ENCODE results near the gene TLR1.

TLR1 gene

GRCh38 chr4:38821739-38822138, 17.1 kb upstream of the TLR1 start:
- Histone ChIP-seq H3K14ac (ENCODE audit: low read length in 2 of 2) (no peak overlapping the region), H3K4me2 (ENCODE audit: low read length, poor library complexity, severe bottlenecking) (no peak overlapping the region), H2BK5ac (ENCODE audit: low read depth, low read length, poor library complexity, severe bottlenecking) (no peak overlapping the region), H3K18ac (ENCODE audit: low read depth in 1 of 2, low read length in 2 of 2) (no peak overlapping the region), H2BK15ac (ENCODE audit: low read depth, poor library complexity, severe bottlenecking) (no peak overlapping the region), H3K27me3 (ENCODE audit: control insufficient read depth in 1 of 2, insufficient read depth in 1 of 2, low read length in 2 of 2) (no peaks in the 10 kb centered on the region), H2BK12ac (ENCODE audit: low read length in 2 of 2) (no peak overlapping the region), H2BK120ac (ENCODE audit: low read depth, low read length) (no peak overlapping the region), H3K4ac (ENCODE audit: low read depth in 1 of 2, low read length in 2 of 2) (no peak overlapping the region), H4K91ac (ENCODE audit: low read length) (no peak overlapping the region), H3K27ac (ENCODE audit: low read length, poor library complexity, severe bottlenecking) (no peak overlapping the region), H2AK5ac (ENCODE audit: low read length, severe bottlenecking) (no peak overlapping the region), H3K4me3 (ENCODE audit: insufficient read depth in 1 of 2, low read depth in 1 of 2, low read length in 2 of 2) (no peak overlapping the region), H2AFZ (ENCODE audit: low read depth, low read length) (no peak overlapping the region), H3K9ac (ENCODE audit: low read length) (no peak overlapping the region), H3K23ac (ENCODE audit: low read length in 2 of 2) (no peak overlapping the region), H3K9me3 (ENCODE audit: control insufficient read depth, low read length) (no peaks in the 10 kb centered on the region), H3K4me1 (ENCODE audit: control insufficient read depth, insufficient read depth, low read depth, low read length) (peaks cover 2% of the 10 kb centered on the region), H3K79me1 (replicated peaks; ENCODE audit: low read length, poor library complexity, severe bottlenecking) (peaks cover 3% of the 10 kb centered on the region), H3K36me3 (ENCODE audit: control insufficient read depth in 1 of 2, insufficient read depth in 2 of 2, low read depth in 1 of 2, low read length in 2 of 2) (peaks cover 0 to 2% of the 10 kb centered on the region in 2 experiments), H4K8ac (ENCODE audit: low read length) (no peak overlapping the region)
- peak; percentile 86 for DNase-seq
- 62% methylated on average over 1 of the region's 3 CpGs for WGBS

- H2AK5ac ChIP-seq (ENCODE audit: low read length, severe bottlenecking) = no peak overlapping the region
- no peak for DNase-seq
- H3K4me1 ChIP-seq (ENCODE audit: control insufficient read depth, insufficient read depth, low read depth, low read length) = peaks cover 2% of the 10 kb centered on the region
- H3K23ac ChIP-seq (ENCODE audit: low read length in 2 of 2) = no peak overlapping the region
- no peak overlapping the region for H3K4me2 ChIP-seq (ENCODE audit: low read length, poor library complexity, severe bottlenecking)
- H3K18ac ChIP-seq (ENCODE audit: low read depth in 1 of 2, low read length in 2 of 2) = peak overlapping the region in 1 of 2 experiments; percentile 34
- H2BK15ac ChIP-seq (ENCODE audit: low read depth, poor library complexity, severe bottlenecking) = no peak overlapping the region
- peak overlapping the region in 1 of 2 experiments; percentile 89 for H2BK12ac ChIP-seq (ENCODE audit: low read length in 2 of 2)
- peaks cover 2% of the 10 kb centered on the region for H3K79me1 ChIP-seq (replicated peaks; ENCODE audit: low read length, poor library complexity, severe bottlenecking)
- no peak overlapping the region for H2BK5ac ChIP-seq (ENCODE audit: low read depth, low read length, poor library complexity, severe bottlenecking)
- WGBS = 90% methylated on average over 2 of the region's 4 CpGs
- H3K4me3 ChIP-seq (ENCODE audit: insufficient read depth in 1 of 2, low read depth in 1 of 2, low read length in 2 of 2) = no peak overlapping the region
- H3K14ac ChIP-seq (ENCODE audit: low read length in 2 of 2) = no peak overlapping the region
- H3K4ac ChIP-seq (ENCODE audit: low read depth in 1 of 2, low read length in 2 of 2) = no peak overlapping the region
- no peak overlapping the region for H2AFZ ChIP-seq (ENCODE audit: low read depth, low read length)
- no peaks in the 10 kb centered on the region for H3K27me3 ChIP-seq (ENCODE audit: control insufficient read depth in 1 of 2, insufficient read depth in 1 of 2, low read length in 2 of 2)
- H3K27ac ChIP-seq (ENCODE audit: low read length, poor library complexity, severe bottlenecking) = no peak overlapping the region
- H4K8ac ChIP-seq (ENCODE audit: low read length) = no peak overlapping the region
- no peak overlapping the region for H3K9ac ChIP-seq (ENCODE audit: low read length)
- peaks cover 0 to 2% of the 10 kb centered on the region in 2 experiments for H3K36me3 ChIP-seq (ENCODE audit: control insufficient read depth in 1 of 2, insufficient read depth in 2 of 2, low read depth in 1 of 2, low read length in 2 of 2)
- no peak overlapping the region for H4K91ac ChIP-seq (ENCODE audit: low read length)
- no peaks in the 10 kb centered on the region for H3K9me3 ChIP-seq (ENCODE audit: control insufficient read depth, low read length)
- H2BK120ac ChIP-seq (ENCODE audit: low read depth, low read length) = no peak overlapping the region
Observed at GRCh38 chr4:38820329-38821061, 15.9 kb upstream of the TLR1 start.

- Histone ChIP-seq H4K91ac (ENCODE audit: low read length) (no peak overlapping the region), H4K8ac (ENCODE audit: low read length) (no peak overlapping the region), H2BK12ac (ENCODE audit: low read length in 2 of 2) (no peak overlapping the region), H3K4me1 (ENCODE audit: control insufficient read depth, insufficient read depth, low read depth, low read length) (peaks cover 2% of the 10 kb centered on the region), H2BK15ac (ENCODE audit: low read depth, poor library complexity, severe bottlenecking) (no peak overlapping the region), H3K4ac (ENCODE audit: low read depth in 1 of 2, low read length in 2 of 2) (no peak overlapping the region), H2BK120ac (ENCODE audit: low read depth, low read length) (no peak overlapping the region), H3K14ac (ENCODE audit: low read length in 2 of 2) (no peak overlapping the region), H2AK5ac (ENCODE audit: low read length, severe bottlenecking) (no peak overlapping the region), H3K23ac (ENCODE audit: low read length in 2 of 2) (no peak overlapping the region), H3K79me1 (replicated peaks; ENCODE audit: low read length, poor library complexity, severe bottlenecking) (peaks cover 1% of the 10 kb centered on the region), H3K18ac (ENCODE audit: low read depth in 1 of 2, low read length in 2 of 2) (no peak overlapping the region), H3K9me3 (ENCODE audit: control insufficient read depth, low read length) (no peaks in the 10 kb centered on the region), H3K4me2 (ENCODE audit: low read length, poor library complexity, severe bottlenecking) (no peak overlapping the region), H2AFZ (ENCODE audit: low read depth, low read length) (no peak overlapping the region), H3K27ac (ENCODE audit: low read length, poor library complexity, severe bottlenecking) (no peak overlapping the region), H3K4me3 (ENCODE audit: insufficient read depth in 1 of 2, low read depth in 1 of 2, low read length in 2 of 2) (no peak overlapping the region), H3K36me3 (ENCODE audit: control insufficient read depth in 1 of 2, insufficient read depth in 2 of 2, low read depth in 1 of 2, low read length in 2 of 2) (peaks cover 0 to 2% of the 10 kb centered on the region in 2 experiments), H3K27me3 (ENCODE audit: control insufficient read depth in 1 of 2, insufficient read depth in 1 of 2, low read length in 2 of 2) (no peaks in the 10 kb centered on the region), H2BK5ac (ENCODE audit: low read depth, low read length, poor library complexity, severe bottlenecking) (no peak overlapping the region), H3K9ac (ENCODE audit: low read length) (no peak overlapping the region)
- 80% methylated on average over 3 of the region's 3 CpGs for WGBS
- peak; percentile 49 for DNase-seq
Observed at GRCh38 chr4:38819569-38819968, 15.0 kb upstream of the TLR1 start.

DNA sequence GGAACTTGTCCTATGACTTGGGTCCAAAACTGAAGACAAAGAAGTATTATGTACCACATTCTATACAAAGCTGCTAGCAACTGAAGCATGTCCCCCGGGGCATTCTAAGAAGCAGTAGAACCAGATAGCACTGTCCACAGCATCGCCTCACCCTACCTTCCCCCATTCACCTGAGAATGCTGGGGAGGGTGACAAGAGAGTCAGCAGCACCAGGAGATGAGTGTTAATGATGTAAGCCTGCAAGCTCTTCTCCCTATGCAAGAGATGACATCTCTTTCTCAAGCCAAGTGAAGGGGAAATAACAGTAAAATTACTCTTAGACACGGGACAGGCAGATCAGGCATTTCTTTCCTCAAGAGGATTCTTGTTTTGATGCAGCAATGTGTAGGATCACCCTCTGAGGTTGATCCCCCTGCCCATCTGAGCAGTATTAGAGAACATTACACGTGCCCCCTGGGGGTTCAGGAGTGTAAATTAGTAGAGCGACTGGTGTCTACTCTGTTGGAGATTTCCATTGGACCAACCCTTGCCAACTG, 13.9 kb upstream of the TLR1 start:
- H3K9me3 ChIP-seq (ENCODE audit: control insufficient read depth, low read length) = no peaks in the 10 kb centered on the region
- no peak overlapping the region for H3K23ac ChIP-seq (ENCODE audit: low read length in 2 of 2)
- H4K8ac ChIP-seq (ENCODE audit: low read length) = no peak overlapping the region
- peak overlapping the region in 1 of 2 experiments; percentile 75 for H3K14ac ChIP-seq (ENCODE audit: low read length in 2 of 2)
- no peak overlapping the region for H3K18ac ChIP-seq (ENCODE audit: low read depth in 1 of 2, low read length in 2 of 2)
- no peak overlapping the region for H2BK120ac ChIP-seq (ENCODE audit: low read depth, low read length)
- H2BK12ac ChIP-seq (ENCODE audit: low read length in 2 of 2) = no peak overlapping the region
- no peak overlapping the region for H3K4ac ChIP-seq (ENCODE audit: low read depth in 1 of 2, low read length in 2 of 2)
- WGBS = 90% methylated on average over 5 of the region's 5 CpGs
- H3K4me2 ChIP-seq (ENCODE audit: low read length, poor library complexity, severe bottlenecking) = no peak overlapping the region
- H3K27me3 ChIP-seq (ENCODE audit: control insufficient read depth in 1 of 2, insufficient read depth in 1 of 2, low read length in 2 of 2) = no peaks in the 10 kb centered on the region
- H3K27ac ChIP-seq (ENCODE audit: low read length, poor library complexity, severe bottlenecking) = no peak overlapping the region
- no peak for DNase-seq
- H2AK5ac ChIP-seq (ENCODE audit: low read length, severe bottlenecking) = peak overlapping the region; percentile 26
- no peak overlapping the region for H3K9ac ChIP-seq (ENCODE audit: low read length)
- H2BK5ac ChIP-seq (ENCODE audit: low read depth, low read length, poor library complexity, severe bottlenecking) = no peak overlapping the region
- peaks cover 2% of the 10 kb centered on the region for H3K4me1 ChIP-seq (ENCODE audit: control insufficient read depth, insufficient read depth, low read depth, low read length)
- H3K4me3 ChIP-seq (ENCODE audit: insufficient read depth in 1 of 2, low read depth in 1 of 2, low read length in 2 of 2) = no peak overlapping the region
- no peaks in the 10 kb centered on the region for H3K36me3 ChIP-seq (ENCODE audit: control insufficient read depth in 1 of 2, insufficient read depth in 2 of 2, low read depth in 1 of 2, low read length in 2 of 2)
- H2BK15ac ChIP-seq (ENCODE audit: low read depth, poor library complexity, severe bottlenecking) = no peak overlapping the region
- no peak overlapping the region for H4K91ac ChIP-seq (ENCODE audit: low read length)
- no peak overlapping the region for H2AFZ ChIP-seq (ENCODE audit: low read depth, low read length)
- peaks cover 1% of the 10 kb centered on the region for H3K79me1 ChIP-seq (replicated peaks; ENCODE audit: low read length, poor library complexity, severe bottlenecking)

Data from mesenchymal stem cell (in vitro differentiated cells and primary cell).